Measurements from ENCODE around the gene CNGA4. TPM values are rescaled to one million over a fixed set of nuclear protein-coding genes. Genes with fewer than 3 reads are reported as not detected.

The CNGA4 gene
- total and polyA plus RNA-seq, 2 donors (not counting 1 experiment from before 2014, with no cell fraction given), result 0.79 to 1.9 TPM

- Histone ChIP-seq H3K4me3 (ENCODE audit: control extremely low read depth in 1 of 5, extremely low read depth in 1 of 5, insufficient read depth in 1 of 5, low read depth in 2 of 5, low read length in 4 of 5) (no peak overlapping the region), H3K36me3 (replicated peaks in 1 of 2; ENCODE audit: control extremely low read depth in 1 of 2, control insufficient read depth in 1 of 2, extremely low read depth in 1 of 2, insufficient read depth in 2 of 2, low read length in 1 of 2) (no peaks in the 10 kb centered on the region), H3K4me1 (ENCODE audit: control insufficient read depth in 2 of 2, insufficient read depth in 2 of 2, low read length in 2 of 2) (peaks cover 0 to 3% of the 10 kb centered on the region in 2 donors), H3K9ac (ENCODE audit: low read length) (no peak overlapping the region), H3K4me2 (replicated peaks; ENCODE audit: low read depth, low read length, poor library complexity, severe bottlenecking) (no peak overlapping the region), H3K27ac (ENCODE audit: low read length in 2 of 2) (no peak overlapping the region), H3K79me2 (ENCODE audit: control insufficient read depth, insufficient read depth, low read length) (no peaks in the 10 kb centered on the region), H3K27me3 (replicated peaks in 1 of 4; ENCODE audit: control extremely low read depth in 1 of 4, control insufficient read depth in 3 of 4, insufficient read depth in 4 of 4, low read length in 3 of 4) (no peaks in the 10 kb centered on the region), H4K20me1 (ENCODE audit: control insufficient read depth, insufficient read depth, low read length, poor library complexity, severe bottlenecking) (no peaks in the 10 kb centered on the region), H2AFZ (ENCODE audit: insufficient read depth, low read depth, low read length, poor library complexity, severe bottlenecking) (no peak overlapping the region), H3K9me3 (ENCODE audit: control extremely low read depth in 1 of 3, control insufficient read depth in 2 of 3, insufficient read depth in 1 of 3, low read length in 2 of 3) (no peaks in the 10 kb centered on the region)
- ChIA-PET POLR2A (no interaction called here), CTCF (no interaction called here)
- intact Hi-C loops (cut with micrococcal nuclease), result no loop called here
- Mint-ChIP-seq H3K9me3 (ENCODE audit: insufficient read depth) (no peaks in the 10 kb centered on the region), H3K27ac (no peak overlapping the region), H3K4me3 (no peak overlapping the region), H3K4me1 (peaks cover 9% of the 10 kb centered on the region), H3K27me3 (no peaks in the 10 kb centered on the region)
- DNase-seq (no peak), ATAC-seq (ENCODE audit: low read depth) (no peak)
- 92% methylated on average over 2 of the region's 4 CpGs for WGBS (ENCODE audit: insufficient coverage)
- TF ChIP-seq EZH2 (IDR thresholded peaks at IDR 0.05; ENCODE audit: borderline replicate concordance, insufficient read depth, low read depth, low read length, poor library complexity, severe bottlenecking) (no peak), CTCF (IDR thresholded peaks at IDR 0.05) (no peak)
Observed at GRCh38 chr11:6200975-6201374, 37.9 kb upstream of the CNGA4 start.

DNA sequence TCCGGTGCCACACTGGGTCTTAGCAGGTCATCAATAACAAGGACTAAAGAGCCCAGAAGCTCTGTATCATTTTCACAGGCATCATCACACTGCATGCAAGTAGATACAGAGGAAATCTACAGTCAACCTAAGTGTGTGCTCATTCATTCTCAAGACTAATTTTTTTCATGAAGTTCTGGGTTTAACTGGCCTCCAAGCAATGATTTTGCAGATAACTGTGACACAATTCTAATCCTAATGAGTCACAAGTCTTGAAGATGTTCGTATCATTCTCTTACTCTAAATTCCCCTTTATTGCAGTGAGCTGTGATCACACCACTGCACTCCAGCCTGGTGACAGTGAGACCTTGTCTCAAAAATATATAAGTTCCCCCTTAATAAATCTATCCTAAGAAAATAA is 37.4 kb upstream of the CNGA4 start:
- H3K4me1 Mint-ChIP-seq, result peaks cover 9% of the 10 kb centered on the region
- H3K4me3 ChIP-seq (ENCODE audit: control extremely low read depth in 1 of 5, extremely low read depth in 1 of 5, insufficient read depth in 1 of 5, low read depth in 2 of 5, low read length in 4 of 5), result no peak overlapping the region
- no peaks in the 10 kb centered on the region for H3K36me3 ChIP-seq (replicated peaks in 1 of 2; ENCODE audit: control extremely low read depth in 1 of 2, control insufficient read depth in 1 of 2, extremely low read depth in 1 of 2, insufficient read depth in 2 of 2, low read length in 1 of 2)
- ATAC-seq (ENCODE audit: low read depth) (no peak), DNase-seq (no peak)
- H3K27me3 ChIP-seq (replicated peaks in 1 of 4; ENCODE audit: control extremely low read depth in 1 of 4, control insufficient read depth in 3 of 4, insufficient read depth in 4 of 4, low read length in 3 of 4), result no peaks in the 10 kb centered on the region
- H3K9ac ChIP-seq (ENCODE audit: low read length), result no peak overlapping the region
- ChIA-PET CTCF (no interaction called here), POLR2A (no interaction called here)
- H3K27ac ChIP-seq (ENCODE audit: low read length in 2 of 2), result no peak overlapping the region
- H3K9me3 ChIP-seq (ENCODE audit: control extremely low read depth in 1 of 3, control insufficient read depth in 2 of 3, insufficient read depth in 1 of 3, low read length in 2 of 3), result no peaks in the 10 kb centered on the region
- 83% methylated on average over 1 of the region's 2 CpGs for WGBS (ENCODE audit: insufficient coverage)
- H3K79me2 ChIP-seq (ENCODE audit: control insufficient read depth, insufficient read depth, low read length), result no peaks in the 10 kb centered on the region
- intact Hi-C loops (cut with micrococcal nuclease), result no loop called here
- H3K27ac Mint-ChIP-seq, result no peak overlapping the region
- no peak overlapping the region for H2AFZ ChIP-seq (ENCODE audit: insufficient read depth, low read depth, low read length, poor library complexity, severe bottlenecking)
- H3K9me3 Mint-ChIP-seq (ENCODE audit: insufficient read depth), result no peaks in the 10 kb centered on the region
- peaks cover 0 to 3% of the 10 kb centered on the region in 2 donors for H3K4me1 ChIP-seq (ENCODE audit: control insufficient read depth in 2 of 2, insufficient read depth in 2 of 2, low read length in 2 of 2)
- no peak overlapping the region for H3K4me3 Mint-ChIP-seq
- TF ChIP-seq EZH2 (IDR thresholded peaks at IDR 0.05; ENCODE audit: borderline replicate concordance, insufficient read depth, low read depth, low read length, poor library complexity, severe bottlenecking), result no peak
- no peak for TF ChIP-seq CTCF (IDR thresholded peaks at IDR 0.05)
- H3K4me2 ChIP-seq (replicated peaks; ENCODE audit: low read depth, low read length, poor library complexity, severe bottlenecking), result no peak overlapping the region
- no peaks in the 10 kb centered on the region for H4K20me1 ChIP-seq (ENCODE audit: control insufficient read depth, insufficient read depth, low read length, poor library complexity, severe bottlenecking)
- no peaks in the 10 kb centered on the region for H3K27me3 Mint-ChIP-seq

Data from B cell (primary cell).